Stimulated activated naive CD8-positive, alpha-beta T cell treated with anti-CD3 and anti-CD28 coated beads, Interleukin-15, Interleukin-2, amounts not matched to agents 100 U/mL and 50 U/mL, for 24 hours (primary cell): ENCODE results near the gene PALD1.
A peak's percentile ranks its signal among the peaks of the same experiment; 100 is the strongest.

Experiments used
- ATAC-seq: fragments of 150-1000 bp; cut with Tn5 transposase; one replicate; pipeline ENCODE4 v1.10.0; 2021
- DNase-seq: peaks from one replicate; pipeline ENCODE4 v3.0.0; 2021

PALD1 gene

GRCh38 chr10:70589762-70590654 lies 111.4 kb downstream of the PALD1 start:
- DNase-seq = peak; percentile 2
- ATAC-seq = no peak

DNA sequence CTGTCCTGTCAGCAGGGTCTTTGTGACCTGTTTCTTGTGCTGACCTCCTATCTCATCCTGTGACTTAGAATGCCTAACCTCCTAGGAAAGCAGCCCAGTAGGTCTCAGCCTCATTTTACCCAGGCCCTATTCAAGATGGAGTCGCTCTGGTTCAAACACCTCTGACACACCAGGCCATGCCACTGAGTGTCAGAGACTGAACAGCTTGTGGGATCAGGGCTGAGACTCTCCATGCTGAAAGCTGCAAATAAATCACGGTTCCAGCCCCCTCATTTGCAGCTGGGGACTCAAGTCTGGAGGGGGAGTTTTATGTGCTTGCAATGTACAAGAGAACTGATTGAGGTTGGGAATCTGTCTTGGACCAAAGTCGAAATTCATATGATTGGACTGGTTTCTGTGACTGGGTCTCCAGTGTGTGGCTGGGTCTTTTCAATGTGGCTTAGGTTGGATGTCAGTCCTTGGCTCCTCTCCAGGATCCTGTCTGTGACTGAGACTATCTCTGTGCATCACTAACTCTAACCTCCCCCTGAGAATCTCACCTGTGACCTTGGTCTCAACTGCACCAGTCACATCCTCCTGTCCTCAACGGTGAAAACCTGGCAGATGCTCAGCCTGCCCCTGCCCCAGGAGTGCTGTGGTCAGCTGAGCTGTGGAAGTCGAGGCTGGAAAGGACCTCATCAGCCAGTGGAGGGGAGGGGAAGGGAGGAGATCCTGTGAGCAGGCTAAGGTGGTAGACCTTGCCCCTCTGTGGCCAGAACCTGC lies 112.3 kb downstream of the PALD1 start:
- DNase-seq = peak; percentile 4
- no peak for ATAC-seq

DNA sequence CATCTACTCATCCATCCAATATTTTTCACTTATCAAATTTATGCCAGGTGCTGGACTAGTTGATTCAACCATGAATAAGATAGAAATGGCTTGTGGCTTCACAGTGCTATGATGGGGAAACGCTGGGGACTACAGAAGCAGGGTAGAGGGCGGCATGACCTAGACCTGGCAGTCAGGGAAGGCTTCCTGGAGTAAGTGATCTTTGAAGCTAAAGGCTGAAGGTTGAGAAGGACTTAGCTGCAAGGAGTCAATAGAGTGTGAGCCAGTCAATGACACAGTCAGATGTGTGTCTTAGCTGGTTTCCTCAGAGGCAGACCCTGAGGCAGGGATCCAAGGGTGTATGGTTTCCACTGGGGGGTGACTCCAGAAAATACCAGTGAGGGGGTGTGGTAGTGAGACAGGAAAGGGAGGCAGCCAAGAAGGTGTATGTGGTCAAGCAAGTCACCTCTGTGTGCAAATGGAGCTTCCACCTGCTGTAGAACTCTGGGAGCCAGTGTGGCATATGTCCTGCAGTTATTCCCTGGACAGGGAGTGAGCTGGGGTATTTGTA lies 113.7 kb downstream of the PALD1 start:
- ATAC-seq (peak; percentile 38), DNase-seq (peak; percentile 8)

GRCh38 chr10:70592746-70593512 lies 114.4 kb downstream of the PALD1 start:
- no peak for ATAC-seq
- DNase-seq = peak; percentile 8

DNA sequence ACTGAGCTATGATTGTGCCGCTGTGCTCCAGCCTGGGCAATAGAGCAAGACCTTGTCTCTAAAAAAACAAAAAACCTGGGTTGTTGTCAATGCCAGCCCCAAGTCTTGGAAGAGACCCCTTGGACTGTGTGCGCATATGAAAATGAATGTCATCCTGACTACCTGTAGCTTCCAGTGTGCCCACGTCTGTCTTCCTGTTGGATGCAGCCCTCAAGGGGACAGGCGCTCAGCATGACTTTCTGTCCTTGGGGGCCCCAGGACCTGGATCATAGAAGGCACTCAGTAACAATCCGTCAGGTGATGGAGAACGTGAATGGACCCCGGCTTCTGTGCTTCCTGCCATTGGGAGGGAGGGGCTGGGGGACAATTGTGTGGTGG lies 114.9 kb downstream of the PALD1 start:
- peak; percentile 3 for DNase-seq
- no peak for ATAC-seq

GRCh38 chr10:70594161-70594560 lies 115.6 kb downstream of the PALD1 start:
- peak; percentile 40 for ATAC-seq
- peak; percentile 14 for DNase-seq

GRCh38 chr10:70595566-70596016 lies 117.0 kb downstream of the PALD1 start:
- ATAC-seq = no peak

DNA sequence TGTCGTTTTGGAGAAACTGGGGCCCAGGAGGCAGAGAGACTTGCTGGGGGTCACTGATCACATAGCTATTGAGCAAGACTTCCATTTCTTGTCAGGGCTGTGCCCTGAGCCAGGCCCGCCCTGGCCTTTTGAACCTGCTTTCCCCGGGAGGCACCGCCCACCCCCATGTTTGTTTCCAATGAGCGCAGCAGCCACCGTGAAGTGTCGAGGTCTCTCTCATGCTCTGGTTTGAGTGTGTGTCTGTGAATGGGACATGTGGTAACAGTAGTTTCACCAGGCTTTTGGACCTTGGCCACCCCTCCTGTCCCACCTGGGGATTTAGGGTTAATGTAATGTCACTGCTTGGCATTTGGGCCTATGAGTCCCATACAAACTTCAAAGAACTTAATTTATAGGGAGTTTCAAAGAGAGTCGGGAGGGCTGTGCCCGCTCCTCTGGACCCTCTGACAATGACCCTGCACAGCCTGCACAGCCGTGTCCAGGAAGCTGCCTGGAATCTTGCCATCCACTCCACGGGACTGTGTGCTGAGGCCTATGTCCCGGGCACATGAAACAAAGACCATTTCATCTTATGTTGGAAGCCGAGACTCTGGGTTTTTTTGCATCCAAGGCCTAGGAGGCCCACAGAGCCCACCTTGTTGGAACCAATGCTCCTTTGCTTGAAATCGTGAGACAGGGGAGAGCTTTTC lies 117.7 kb downstream of the PALD1 start:
- ATAC-seq (no peak), DNase-seq (peak; percentile 24)

More at GRCh38 chr10:70595566-70596016, 117.0 kb downstream of the PALD1 start:
- DNase-seq = peak; percentile 2

DNA sequence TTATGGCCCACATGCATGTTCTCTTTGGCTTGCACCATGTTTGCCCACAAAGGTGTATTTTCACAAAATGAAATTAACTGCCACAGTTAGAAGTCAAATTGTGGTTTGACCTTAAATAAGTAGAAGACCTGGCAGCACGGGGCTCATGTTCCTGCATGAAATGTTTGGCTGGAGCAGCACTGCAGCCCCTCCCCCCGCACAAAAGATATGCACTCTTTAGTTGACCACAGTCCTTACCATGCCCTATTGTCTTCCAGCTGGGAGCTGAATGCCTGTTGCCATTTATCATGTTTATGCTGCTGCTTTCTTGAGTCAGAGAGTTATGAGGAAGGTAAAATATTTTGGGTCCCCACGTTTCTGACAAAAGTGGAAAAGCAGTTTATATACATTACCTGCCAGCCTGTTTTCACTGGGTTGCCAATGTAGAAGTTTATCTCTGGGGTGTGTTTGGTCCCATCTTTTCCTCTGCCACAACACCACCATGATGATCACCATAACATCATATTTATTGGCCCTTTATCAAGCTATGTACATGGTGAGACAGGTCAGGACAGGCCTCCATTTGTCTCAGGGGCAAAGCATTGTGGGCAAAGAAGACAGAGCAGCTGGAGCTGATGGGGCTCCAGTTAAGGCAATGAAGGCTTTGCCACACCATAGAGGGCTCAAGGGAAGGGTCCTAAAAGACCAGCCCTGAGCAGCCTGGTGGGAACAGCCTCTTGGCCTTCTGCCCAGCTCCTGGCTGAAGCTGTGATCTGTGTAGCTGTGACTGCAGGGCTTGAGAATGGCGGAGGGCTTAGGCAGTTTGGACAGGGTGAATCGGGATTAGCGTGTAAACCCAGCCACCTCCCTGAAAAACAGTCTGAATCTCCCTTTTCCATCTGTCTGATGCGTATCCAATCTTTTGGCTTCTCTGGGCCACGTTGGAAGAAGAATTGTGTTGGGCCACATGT lies 118.6 kb downstream of the PALD1 start:
- ATAC-seq (no peak), DNase-seq (peak; percentile 31)

GRCh38 chr10:70597856-70598815 lies 119.6 kb downstream of the PALD1 start:
- DNase-seq (peak; percentile 2), ATAC-seq (no peak)

GRCh38 chr10:70598857-70599295 lies 120.3 kb downstream of the PALD1 start:
- DNase-seq (no peak), ATAC-seq (no peak)

DNA sequence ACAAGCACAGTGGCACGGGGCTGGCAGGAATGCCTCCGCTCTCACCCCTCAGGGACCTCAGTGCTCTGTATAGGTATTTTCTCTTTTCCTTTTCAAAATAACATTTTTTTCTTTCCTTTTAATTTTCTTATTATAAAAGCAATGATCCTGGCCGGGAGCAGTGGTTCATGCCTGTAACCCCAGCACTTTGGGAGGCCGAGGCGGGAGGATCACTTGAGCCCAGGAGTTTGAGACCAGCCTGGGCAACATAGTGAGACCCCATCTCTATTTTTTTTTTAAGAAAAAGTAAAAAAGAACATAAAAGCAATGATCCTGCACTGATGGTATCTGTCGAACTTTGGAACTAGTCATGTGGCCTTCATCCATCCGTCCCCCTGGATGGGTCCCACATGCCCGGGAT lies 120.8 kb downstream of the PALD1 start:
- ATAC-seq (no peak), DNase-seq (no peak)

- ATAC-seq (no peak), DNase-seq (no peak)
These were observed 121.2 kb downstream of the PALD1 start for GRCh38 chr10:70599791-70600190.

GRCh38 chr10:70600512-70601395 lies 122.2 kb downstream of the PALD1 start:
- DNase-seq (no peak), ATAC-seq (no peak)

GRCh38 chr10:70601746-70602145 lies 123.2 kb downstream of the PALD1 start:
- ATAC-seq (no peak), DNase-seq (no peak)

- DNase-seq = peak; percentile 91
- ATAC-seq = peak; percentile 87
These were observed 124.3 kb downstream of the PALD1 start, which contains the start of gene PRF1 for GRCh38 chr10:70602665-70603448. TSS of gene PRF1 (minus strand) at chr10:70602741. CDS start at chr10:70600902, 1,839 bp downstream.

DNA sequence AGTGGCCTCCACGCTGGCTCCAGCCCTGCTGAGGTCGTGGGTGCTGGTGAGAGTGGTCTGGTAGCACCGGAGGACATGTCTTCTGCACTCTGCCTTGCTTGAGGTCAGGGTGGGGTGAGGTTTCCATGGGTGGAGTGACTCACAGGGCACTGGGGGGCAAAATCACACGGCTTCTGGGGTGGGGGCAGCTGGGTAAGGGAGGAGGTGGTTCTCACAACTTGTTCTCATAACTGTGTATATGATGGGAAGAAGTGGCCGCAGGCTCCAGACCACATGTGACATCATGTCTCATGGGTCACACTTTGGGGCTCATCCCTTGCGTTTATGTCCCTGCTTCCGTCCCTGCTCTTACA lies 124.9 kb downstream of the PALD1 start:
- DNase-seq (peak; percentile 71), ATAC-seq (peak; percentile 61)
